HepG2 (cell line): ENCODE results near the gene CCDC142. TPM values are rescaled to one million over a fixed set of nuclear protein-coding genes. Genes with fewer than 3 reads are reported as not detected.

ENCODE experiments used
- ADNP ChIP-seq: sonication (generic); formaldehyde crosslinking; IDR thresholded peaks from 2 replicates; pipeline ENCODE4 v1.4.0; 2020; ENCODE audit warnings: missing genetic modification reagents
- ATF3 ChIP-seq: sonication (generic); formaldehyde crosslinking; IDR thresholded peaks from 2 replicates; pipeline ENCODE4 v1.4.0; 2020; ENCODE audit warnings: missing genetic modification reagents
- CENPBD1 ChIP-seq: sonication (generic); formaldehyde crosslinking; IDR thresholded peaks from 2 replicates; pipeline ENCODE4 v1.8.0; 2022; ENCODE audit warnings: missing genetic modification reagents, low read depth, mild to moderate bottlenecking, borderline replicate concordance
- CREM ChIP-seq, 2 experiments: sonication (generic) in 1 of 2; formaldehyde crosslinking in 1 of 2; IDR thresholded peaks; 2 replicates each; pipeline versions ENCODE4 v1.4.0 to v1.6.1; 2016 to 2020; ENCODE audit warnings: antibody characterized with exemption in 1 of 2, mild to moderate bottlenecking in 1 of 2, missing genetic modification reagents in 1 of 2
- ELF3 ChIP-seq: IDR thresholded peaks from 2 replicates; pipeline ENCODE4 v1.6.1; 2016; ENCODE audit warnings: missing genetic modification reagents, missing compliant biosample characterization
- JDP2 ChIP-seq: sonication (generic); formaldehyde crosslinking; IDR thresholded peaks from 2 replicates; pipeline ENCODE4 v1.8.1; 2022; ENCODE audit warnings: missing genetic modification reagents, borderline replicate concordance
- NCOA2 ChIP-seq: sonication (generic); formaldehyde crosslinking; IDR thresholded peaks from 2 replicates; pipeline ENCODE4 v1.8.0; 2022; ENCODE audit warnings: inconsistent platforms
- NPAS2 ChIP-seq: sonication (generic); formaldehyde crosslinking; IDR thresholded peaks from 2 replicates; pipeline ENCODE4 v1.8.0; 2022; ENCODE audit warnings: mild to moderate bottlenecking, missing genetic modification reagents, borderline replicate concordance
- NR2F2 ChIP-seq: IDR thresholded peaks from 2 replicates; pipeline ENCODE4 v1.6.1; 2012; ENCODE audit warnings: low read depth, inconsistent platforms, borderline replicate concordance
- PAXIP1 ChIP-seq: sonication (generic); formaldehyde crosslinking; conservative IDR thresholded peaks from 2 replicates; pipeline ENCODE4 v1.4.0; 2020; ENCODE audit warnings: mild to moderate bottlenecking, missing genetic modification reagents, moderate library complexity
- PBX2 ChIP-seq: IDR thresholded peaks from 2 replicates; pipeline ENCODE4 v1.6.1; 2016; ENCODE audit warnings: control low read depth
- SPEN ChIP-seq: sonication (generic); formaldehyde crosslinking; IDR thresholded peaks from 2 replicates; pipeline ENCODE4 v1.5.1; 2020; ENCODE audit warnings: low read depth, mild to moderate bottlenecking, missing genetic modification reagents
- TAF15 ChIP-seq: fragments of 200-400 bp; formaldehyde crosslinking; IDR thresholded peaks from one replicate; pipeline ENCODE4 v1.6.1; 2018; ENCODE audit warnings: mild to moderate bottlenecking, low read depth, low read length; ENCODE audit not compliant: poor library complexity, severe bottlenecking
- TARDBP ChIP-seq: sonication (generic); formaldehyde crosslinking; IDR thresholded peaks from 2 replicates; pipeline ENCODE4 v1.8.0; 2022; ENCODE audit warnings: mild to moderate bottlenecking, missing genetic modification reagents
- ZNF713 ChIP-seq: sonication (generic); formaldehyde crosslinking; IDR thresholded peaks from 2 replicates; pipeline ENCODE4 v1.4.0; 2020; ENCODE audit warnings: mild to moderate bottlenecking, missing genetic modification reagents
- ZNF816 ChIP-seq: sonication (generic); formaldehyde crosslinking; IDR thresholded peaks from 2 replicates; pipeline ENCODE4 v1.8.0; 2022; ENCODE audit warnings: missing genetic modification reagents, mild to moderate bottlenecking, borderline replicate concordance
- polyA plus RNA-seq, 8 experiments: library from polyadenylated mRNA; depleted of rRNA in 3 of 8; stranded (reverse) in 7 of 8; unstranded in 1 of 8; fragments of >200 nt; fragmentation: Illumina TruSeq in 4 of 8; extraction: Trizol in 4 of 8; gene quantifications; 2 replicates each; pipeline versions ENCODE4 v1.2.1 to v1.2.3, GENCODE V29; 2011 to 2016; ENCODE audit warnings: low read depth in 4 of 8, missing spikeins in 1 of 8, mixed read lengths in 1 of 8; ENCODE audit not compliant: insufficient read depth in 1 of 8
- total RNA-seq, 5 experiments: library from RNA; depleted of rRNA; stranded (reverse); fragments of >200 nt; fragmentation: Illumina TruSeq; extraction: Trizol; gene quantifications; 2 replicates each; pipeline ENCODE4 v1.2.3, GENCODE V29; 2016; ENCODE audit warnings: low read depth in 1 of 5
- TF ChIP-seq, protein P1 (sequence below): sonication (generic); formaldehyde crosslinking; IDR thresholded peaks from 2 replicates; pipeline ENCODE4 v1.9.0; 2021; ENCODE audit warnings: missing genetic modification reagents, borderline replicate concordance
- TF ChIP-seq, protein P2 (sequence below): sonication (generic); formaldehyde crosslinking; IDR thresholded peaks from 2 replicates; pipeline ENCODE4 v1.4.0; 2020; ENCODE audit warnings: low read depth, missing genetic modification reagents

CCDC142 gene
- total and polyA plus RNA-seq, 2 of the 13 experiments (the other 11 are each of a cell fraction or from before 2014, with no cell fraction given): 14.7 to 30.4 TPM

DNA sequence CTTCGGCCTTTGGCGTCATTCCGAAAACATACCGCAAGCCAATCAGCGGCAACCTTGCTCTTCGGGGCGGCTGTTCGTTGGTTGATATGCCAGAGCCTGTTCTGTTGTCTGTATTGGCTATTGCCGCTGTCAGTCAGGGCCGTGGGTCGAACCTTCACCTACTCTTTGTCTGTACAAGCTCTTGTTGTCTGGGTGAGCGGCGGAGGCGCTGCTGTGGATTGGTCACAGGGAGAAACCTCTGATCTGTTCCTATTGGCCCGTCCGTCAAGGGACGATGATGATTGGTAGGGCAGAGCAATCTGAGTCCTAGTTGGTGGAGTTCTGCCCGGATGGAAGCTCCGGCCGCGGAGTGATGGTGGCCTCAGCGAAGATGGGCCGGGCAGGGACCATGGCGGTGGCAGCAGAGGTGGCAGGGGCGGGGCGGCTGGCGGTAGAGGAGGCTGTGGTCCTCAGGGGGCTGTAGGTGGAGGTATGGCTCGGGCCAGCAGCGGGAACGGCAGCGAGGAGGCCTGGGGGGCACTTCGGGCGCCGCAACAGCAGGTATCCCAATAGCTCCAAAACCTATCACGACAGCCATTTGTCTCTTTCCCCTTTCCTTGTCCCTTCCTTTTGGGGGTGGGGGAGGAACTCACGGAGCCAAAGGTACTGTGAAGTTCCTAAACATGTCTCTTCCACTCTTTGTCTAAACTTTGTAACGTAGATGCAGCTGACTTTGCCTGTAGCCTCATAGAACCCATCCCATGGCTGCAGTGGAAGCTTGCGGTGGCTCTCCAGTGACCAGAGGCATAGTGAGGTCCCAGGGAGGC lies 24.5 kb downstream of the CCDC142 start, which contains the start of gene WBP1 (continued):
- TF ChIP-seq PAXIP1: no peak; the same call in none of the 2 replicates
- TF ChIP-seq, protein P1, sequence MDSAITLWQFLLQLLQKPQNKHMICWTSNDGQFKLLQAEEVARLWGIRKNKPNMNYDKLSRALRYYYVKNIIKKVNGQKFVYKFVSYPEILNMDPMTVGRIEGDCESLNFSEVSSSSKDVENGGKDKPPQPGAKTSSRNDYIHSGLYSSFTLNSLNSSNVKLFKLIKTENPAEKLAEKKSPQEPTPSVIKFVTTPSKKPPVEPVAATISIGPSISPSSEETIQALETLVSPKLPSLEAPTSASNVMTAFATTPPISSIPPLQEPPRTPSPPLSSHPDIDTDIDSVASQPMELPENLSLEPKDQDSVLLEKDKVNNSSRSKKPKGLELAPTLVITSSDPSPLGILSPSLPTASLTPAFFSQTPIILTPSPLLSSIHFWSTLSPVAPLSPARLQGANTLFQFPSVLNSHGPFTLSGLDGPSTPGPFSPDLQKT (CRISPR knock-in tag): no peak
- no peak for TF ChIP-seq CENPBD1 (CRISPR knock-in tag)
- TF ChIP-seq SPEN (CRISPR knock-in tag): 0 out of 2 replicates have a peak, but pooled peaks have one; percentile 9
- TF ChIP-seq TARDBP (CRISPR knock-in tag): 0 out of 2 replicates have a peak, but pooled peaks have one; percentile 12
- TF ChIP-seq CREM (IDR thresholded peaks at IDR 0.05): peak; percentile 95
- TF ChIP-seq CREM (CRISPR knock-in tag; IDR thresholded peaks at IDR 0.05): no peak
- TF ChIP-seq, protein P2, sequence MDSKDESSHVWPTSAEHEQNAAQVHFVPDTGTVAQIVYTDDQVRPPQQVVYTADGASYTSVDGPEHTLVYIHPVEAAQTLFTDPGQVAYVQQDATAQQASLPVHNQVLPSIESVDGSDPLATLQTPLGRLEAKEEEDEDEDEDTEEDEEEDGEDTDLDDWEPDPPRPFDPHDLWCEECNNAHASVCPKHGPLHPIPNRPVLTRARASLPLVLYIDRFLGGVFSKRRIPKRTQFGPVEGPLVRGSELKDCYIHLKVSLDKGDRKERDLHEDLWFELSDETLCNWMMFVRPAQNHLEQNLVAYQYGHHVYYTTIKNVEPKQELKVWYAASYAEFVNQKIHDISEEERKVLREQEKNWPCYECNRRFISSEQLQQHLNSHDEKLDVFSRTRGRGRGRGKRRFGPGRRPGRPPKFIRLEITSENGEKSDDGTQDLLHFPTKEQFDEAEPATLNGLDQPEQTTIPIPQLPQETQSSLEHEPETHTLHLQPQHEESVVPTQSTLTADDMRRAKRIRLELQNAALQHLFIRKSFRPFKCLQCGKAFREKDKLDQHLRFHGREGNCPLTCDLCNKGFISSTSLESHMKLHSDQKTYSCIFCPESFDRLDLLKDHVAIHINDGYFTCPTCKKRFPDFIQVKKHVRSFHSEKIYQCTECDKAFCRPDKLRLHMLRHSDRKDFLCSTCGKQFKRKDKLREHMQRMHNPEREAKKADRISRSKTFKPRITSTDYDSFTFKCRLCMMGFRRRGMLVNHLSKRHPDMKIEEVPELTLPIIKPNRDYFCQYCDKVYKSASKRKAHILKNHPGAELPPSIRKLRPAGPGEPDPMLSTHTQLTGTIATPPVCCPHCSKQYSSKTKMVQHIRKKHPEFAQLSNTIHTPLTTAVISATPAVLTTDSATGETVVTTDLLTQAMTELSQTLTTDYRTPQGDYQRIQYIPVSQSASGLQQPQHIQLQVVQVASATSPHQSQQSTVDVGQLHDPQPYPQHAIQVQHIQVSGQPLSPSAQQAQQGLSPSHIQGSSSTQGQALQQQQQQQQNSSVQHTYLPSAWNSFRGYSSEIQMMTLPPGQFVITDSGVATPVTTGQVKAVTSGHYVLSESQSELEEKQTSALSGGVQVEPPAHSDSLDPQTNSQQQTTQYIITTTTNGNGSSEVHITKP: no peak
- TF ChIP-seq ELF3 (CRISPR knock-in tag): no peak
- no peak for TF ChIP-seq TAF15
- TF ChIP-seq ADNP (CRISPR knock-in tag): no peak
- TF ChIP-seq ATF3 (CRISPR knock-in tag): no peak
- no peak for TF ChIP-seq JDP2 (CRISPR knock-in tag)
- TF ChIP-seq ZNF713 (CRISPR knock-in tag): peak; percentile 57; the same call in 1 of the 2 replicates
- no peak for TF ChIP-seq ZNF816 (CRISPR knock-in tag)
- TF ChIP-seq PBX2 (CRISPR knock-in tag): peak; percentile 100
- no peak; the same call in 1 of the 2 replicates for TF ChIP-seq NR2F2
- no peak for TF ChIP-seq NCOA2
- no peak for TF ChIP-seq NPAS2 (CRISPR knock-in tag)
